GM21786 (cell line): Measurements from ENCODE around the gene RBM4.

ENCODE experiments used
- ATAC-seq: cut with Tn5 transposase; IDR thresholded peaks from one replicate; pipeline ENCODE4 v1.9.1; 2021; ENCODE audit not compliant: unreplicated experiment

Gene RBM4

GRCh38 chr11:66687831-66688281 is 49.4 kb downstream of the RBM4 start:
- no peak for ATAC-seq

DNA sequence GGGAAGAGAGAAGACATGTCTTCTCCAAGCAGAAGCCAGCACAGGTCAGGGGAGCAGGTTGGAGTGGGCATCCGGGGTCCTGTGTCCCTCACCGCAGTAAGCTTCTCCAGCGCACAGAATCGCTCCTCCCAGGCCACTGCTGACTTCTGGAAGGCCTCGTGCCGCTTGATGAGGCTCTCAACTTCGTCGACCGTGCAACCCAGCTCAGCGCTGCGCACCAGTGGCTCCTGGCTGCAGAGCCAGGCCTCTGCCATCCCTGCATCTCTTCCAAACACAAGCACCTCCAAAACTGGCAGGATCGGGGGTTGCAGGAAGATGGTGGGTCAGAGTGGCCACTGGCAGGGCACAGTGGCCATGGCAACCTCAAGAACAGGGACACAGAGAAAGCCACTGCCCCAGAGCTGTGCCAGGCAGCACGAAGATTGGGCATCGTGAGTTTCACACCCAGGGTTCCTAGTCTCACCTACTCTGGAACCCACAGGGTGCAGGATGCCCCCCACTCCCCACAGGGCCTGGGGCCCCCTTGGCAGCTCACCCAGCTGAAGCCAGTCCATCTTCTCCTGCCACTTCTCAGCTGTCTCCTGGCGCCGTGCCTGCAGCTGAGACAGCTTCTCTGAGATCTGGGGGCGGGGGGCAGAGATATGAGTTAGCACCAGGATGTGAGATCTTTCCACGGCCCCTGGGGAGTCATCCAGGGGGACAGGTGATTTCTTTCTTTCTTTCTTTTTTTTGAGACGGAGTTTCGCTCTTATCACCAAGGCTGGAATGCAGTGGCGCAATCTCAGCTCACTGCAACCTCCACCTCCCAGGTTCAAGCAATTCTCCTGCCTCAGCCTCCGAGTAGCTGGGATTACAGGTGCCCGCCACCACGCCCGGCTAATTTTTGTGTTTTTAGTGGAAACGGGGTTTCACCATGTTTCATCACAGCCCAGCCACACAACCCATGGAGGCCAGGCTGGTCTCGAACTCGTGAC is 50.3 kb downstream of the RBM4 start:
- no peak for ATAC-seq

- ATAC-seq: no peak
Observed at GRCh38 chr11:66689661-66690590, 51.4 kb downstream of the RBM4 start.

DNA sequence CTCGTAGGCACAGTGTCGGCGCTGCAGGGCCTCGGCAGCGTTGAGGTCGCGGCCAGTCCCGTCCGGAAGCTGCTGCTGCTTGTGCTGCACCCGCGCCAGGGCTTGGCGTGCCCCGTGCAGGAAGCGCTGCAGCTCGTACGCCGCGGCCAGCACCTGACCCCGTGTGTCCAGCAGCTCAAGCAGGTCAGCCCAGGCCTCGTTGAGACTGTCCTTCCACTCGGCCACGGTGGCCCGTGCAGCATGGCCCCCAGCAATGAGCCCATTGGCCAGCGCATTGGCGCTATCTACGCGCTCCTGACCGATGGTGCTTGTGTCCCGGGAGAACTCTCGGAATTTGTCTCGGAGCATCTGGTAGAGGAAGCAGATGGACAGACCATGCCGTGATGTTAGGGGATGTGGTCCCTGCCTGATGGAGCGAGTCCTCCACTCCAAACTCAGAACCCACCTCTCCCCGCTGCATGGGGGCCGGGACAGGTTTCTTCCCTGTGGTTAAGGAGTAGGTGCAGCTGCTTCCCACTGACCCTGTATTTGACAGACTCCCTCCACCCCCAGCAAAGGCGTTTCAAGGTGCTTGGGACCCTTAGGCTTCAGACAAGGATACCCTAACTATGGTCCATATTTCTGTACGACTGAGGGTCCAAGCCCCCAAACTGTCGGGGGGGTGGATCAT is 52.9 kb downstream of the RBM4 start:
- ATAC-seq: no peak

DNA sequence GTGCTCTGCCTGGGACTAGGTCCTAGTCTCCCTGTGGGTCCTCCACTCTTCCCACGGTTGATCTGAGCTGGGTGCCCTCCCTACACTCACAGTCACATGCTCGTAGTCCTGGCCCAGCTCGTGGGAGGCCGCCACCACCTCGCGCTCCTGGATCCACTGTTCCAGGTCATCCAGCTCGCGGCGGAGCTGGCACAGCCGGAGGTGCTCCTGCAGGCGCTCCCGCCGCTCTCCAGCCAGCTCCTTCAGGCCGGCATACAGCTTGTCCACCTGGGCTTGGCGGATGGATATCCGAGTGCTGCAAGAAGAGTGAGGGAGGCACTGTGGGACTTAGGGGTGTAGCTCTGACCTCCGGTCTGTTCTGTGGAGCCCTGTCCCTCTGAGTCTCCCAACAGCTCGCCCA is 53.9 kb downstream of the RBM4 start:
- ATAC-seq: no peak

GRCh38 chr11:66692871-66693331 is 54.4 kb downstream of the RBM4 start:
- ATAC-seq: no peak

DNA sequence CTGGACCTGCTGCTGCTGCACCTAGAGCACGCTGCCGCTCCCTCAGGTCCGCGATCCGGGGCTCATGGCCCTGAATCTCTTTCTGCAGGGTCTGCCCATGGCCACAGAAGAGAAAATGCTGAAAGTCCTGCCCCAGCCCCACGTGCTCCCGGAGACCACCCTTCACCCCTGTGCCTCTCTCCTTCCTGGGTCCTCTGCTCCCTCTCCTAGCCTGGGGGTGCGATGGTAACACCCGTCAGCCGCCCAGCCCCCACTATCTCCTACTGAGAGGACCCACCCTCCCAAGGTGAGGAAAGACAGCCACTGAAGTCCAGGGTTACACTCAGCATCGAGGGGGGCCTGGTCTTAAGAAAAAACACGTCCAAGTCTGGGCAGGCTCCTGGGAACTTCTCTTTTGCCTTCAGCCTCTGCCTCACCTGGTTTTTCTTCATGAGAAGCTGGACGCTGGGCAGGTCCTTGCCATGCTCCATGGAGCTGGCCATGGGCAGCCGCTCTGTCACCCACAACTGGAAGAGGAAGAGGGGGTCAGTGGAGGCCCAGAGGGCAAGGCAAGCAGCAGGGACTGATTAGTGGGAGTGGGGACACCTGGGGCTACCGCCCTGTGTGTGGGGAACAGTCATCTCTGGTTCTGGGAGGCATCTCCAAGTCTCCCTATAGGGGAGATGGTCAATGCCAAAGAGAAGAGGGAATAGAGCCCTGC is 55.0 kb downstream of the RBM4 start:
- no peak for ATAC-seq

DNA sequence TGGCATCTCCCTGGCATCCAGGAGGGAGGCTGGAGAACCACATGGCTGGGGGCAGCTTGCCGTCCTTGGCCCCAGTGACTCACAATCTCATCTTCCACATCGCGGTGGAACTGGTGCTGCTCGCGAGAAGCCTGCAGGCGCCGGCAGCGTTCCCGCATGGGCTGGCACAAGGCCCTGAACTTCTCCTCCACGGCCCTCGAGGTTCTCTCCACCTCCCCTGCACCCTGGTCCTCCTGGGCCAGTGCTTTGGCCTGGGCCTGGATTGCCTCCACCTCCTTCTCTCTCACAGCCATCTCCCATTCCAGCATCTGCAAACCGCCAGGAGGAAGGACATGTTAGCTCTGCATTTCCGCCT is 55.5 kb downstream of the RBM4 start:
- no peak for ATAC-seq

GRCh38 chr11:66694732-66695207 is 56.3 kb downstream of the RBM4 start:
- ATAC-seq: peak; percentile 66
